AG09309 (cell line): ENCODE results near the gene GLYATL3.

ENCODE experiments used
- DNase-seq: peaks from one replicate; pipeline ENCODE4 v3.0.0-alpha.2; 2010; ENCODE audit warnings: low read depth
- H3K4me3 ChIP-seq: 2 replicates; pipeline ENCODE4 v1.5.1; 2011; ENCODE audit warnings: mild to moderate bottlenecking, low read depth, low read length, moderate library complexity; ENCODE audit not compliant: control insufficient read depth
- TF ChIP-seq, protein P1 (sequence below): IDR thresholded peaks from 2 replicates; pipeline ENCODE4 v1.5.1; 2011; ENCODE audit warnings: mild to moderate bottlenecking, low read depth, low read length, inconsistent platforms; ENCODE audit not compliant: insufficient read depth, control insufficient read depth; ENCODE audit errors: missing control alignments

Gene GLYATL3

GRCh38 chr6:49522710-49523593 is 23.2 kb downstream of the GLYATL3 start:
- no peak overlapping the region for H3K4me3 ChIP-seq
- TF ChIP-seq, protein P1, sequence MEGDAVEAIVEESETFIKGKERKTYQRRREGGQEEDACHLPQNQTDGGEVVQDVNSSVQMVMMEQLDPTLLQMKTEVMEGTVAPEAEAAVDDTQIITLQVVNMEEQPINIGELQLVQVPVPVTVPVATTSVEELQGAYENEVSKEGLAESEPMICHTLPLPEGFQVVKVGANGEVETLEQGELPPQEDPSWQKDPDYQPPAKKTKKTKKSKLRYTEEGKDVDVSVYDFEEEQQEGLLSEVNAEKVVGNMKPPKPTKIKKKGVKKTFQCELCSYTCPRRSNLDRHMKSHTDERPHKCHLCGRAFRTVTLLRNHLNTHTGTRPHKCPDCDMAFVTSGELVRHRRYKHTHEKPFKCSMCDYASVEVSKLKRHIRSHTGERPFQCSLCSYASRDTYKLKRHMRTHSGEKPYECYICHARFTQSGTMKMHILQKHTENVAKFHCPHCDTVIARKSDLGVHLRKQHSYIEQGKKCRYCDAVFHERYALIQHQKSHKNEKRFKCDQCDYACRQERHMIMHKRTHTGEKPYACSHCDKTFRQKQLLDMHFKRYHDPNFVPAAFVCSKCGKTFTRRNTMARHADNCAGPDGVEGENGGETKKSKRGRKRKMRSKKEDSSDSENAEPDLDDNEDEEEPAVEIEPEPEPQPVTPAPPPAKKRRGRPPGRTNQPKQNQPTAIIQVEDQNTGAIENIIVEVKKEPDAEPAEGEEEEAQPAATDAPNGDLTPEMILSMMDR: no peak
- DNase-seq: no peak

DNA sequence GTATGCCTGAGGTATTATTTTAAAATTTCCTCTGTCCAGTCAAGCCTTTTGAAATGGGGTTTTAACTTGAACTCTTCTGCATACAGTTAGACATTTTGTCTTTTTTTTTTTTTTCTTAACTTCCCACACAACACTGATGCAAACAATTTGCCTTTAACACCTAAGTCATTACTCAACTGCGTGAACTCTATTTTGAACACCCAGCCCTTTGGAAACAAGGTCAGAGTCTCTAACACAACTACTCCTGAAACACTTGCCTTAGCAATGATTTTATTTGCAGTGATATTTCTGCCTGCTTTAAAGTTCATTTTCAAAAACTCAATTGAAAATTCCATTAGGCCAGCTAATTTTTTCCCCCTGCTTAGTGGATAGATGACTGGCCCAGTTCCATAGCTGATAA is 24.2 kb downstream of the GLYATL3 start:
- TF ChIP-seq, protein P1: no peak
- no peak overlapping the region for H3K4me3 ChIP-seq
- DNase-seq: no peak

GRCh38 chr6:49524541-49524940 is 24.8 kb downstream of the GLYATL3 start:
- H3K4me3 ChIP-seq: no peak overlapping the region
- TF ChIP-seq, protein P1: no peak
- no peak for DNase-seq

- no peak overlapping the region for H3K4me3 ChIP-seq
- TF ChIP-seq, protein P1: no peak
- DNase-seq: no peak
Observed at GRCh38 chr6:49526598-49526997, 26.9 kb downstream of the GLYATL3 start.

GRCh38 chr6:49527320-49527719 is 27.6 kb downstream of the GLYATL3 start:
- TF ChIP-seq, protein P1: no peak
- no peak for DNase-seq
- H3K4me3 ChIP-seq: no peak overlapping the region

- H3K4me3 ChIP-seq: no peak overlapping the region
- TF ChIP-seq, protein P1: no peak
- DNase-seq: no peak
Observed at GRCh38 chr6:49528571-49528970, 28.8 kb downstream of the GLYATL3 start.
